Ishikawa (cell line): Measurements from ENCODE around the gene ESRRG.

Source experiments
- CEBPB ChIP-seq: IDR thresholded peaks from 2 replicates; pipeline ENCODE4 v1.6.1; 2012
- CREB1 ChIP-seq: IDR thresholded peaks from 2 replicates; pipeline ENCODE4 v1.6.1; 2012; ENCODE audit warnings: low read depth
- EGR1 ChIP-seq: IDR thresholded peaks from 2 replicates; pipeline ENCODE4 v1.6.1; 2012
- EP300 ChIP-seq: IDR thresholded peaks from 2 replicates; pipeline ENCODE4 v1.6.1; 2012; ENCODE audit warnings: borderline replicate concordance
- FOXM1 ChIP-seq: IDR thresholded peaks from 2 replicates; pipeline ENCODE4 v1.6.1; 2012; ENCODE audit warnings: low read depth, borderline replicate concordance
- NFIC ChIP-seq: IDR thresholded peaks from 2 replicates; pipeline ENCODE4 v1.6.1; 2012
- RAD21 ChIP-seq: IDR thresholded peaks from 2 replicates; pipeline ENCODE4 v1.6.1; 2012; ENCODE audit warnings: low read depth
- TAF1 ChIP-seq: IDR thresholded peaks from 2 replicates; pipeline ENCODE4 v1.6.1; 2012; ENCODE audit warnings: low read depth, mild to moderate bottlenecking
- TCF12 ChIP-seq: IDR thresholded peaks from 2 replicates; pipeline ENCODE4 v1.6.1; 2012; ENCODE audit warnings: low read depth
- TEAD4 ChIP-seq: IDR thresholded peaks from 2 replicates; pipeline ENCODE4 v1.6.1; 2012
- YY1 ChIP-seq: IDR thresholded peaks from 2 replicates; pipeline ENCODE4 v1.6.1; 2012; ENCODE audit warnings: low read depth
- ZBTB7A ChIP-seq: IDR thresholded peaks from 2 replicates; pipeline ENCODE4 v1.6.1; 2012; ENCODE audit warnings: low read depth
- TF ChIP-seq, protein P1 (sequence below): IDR thresholded peaks from 2 replicates; pipeline ENCODE4 v1.6.1; 2012; ENCODE audit warnings: low read depth, mild to moderate bottlenecking
- TF ChIP-seq, protein P2 (sequence below): IDR thresholded peaks from 2 replicates; pipeline ENCODE4 v1.6.1; 2012
- TF ChIP-seq, protein P3 (sequence below): IDR thresholded peaks from 2 replicates; pipeline ENCODE4 v1.6.1; 2012

ESRRG gene

DNA sequence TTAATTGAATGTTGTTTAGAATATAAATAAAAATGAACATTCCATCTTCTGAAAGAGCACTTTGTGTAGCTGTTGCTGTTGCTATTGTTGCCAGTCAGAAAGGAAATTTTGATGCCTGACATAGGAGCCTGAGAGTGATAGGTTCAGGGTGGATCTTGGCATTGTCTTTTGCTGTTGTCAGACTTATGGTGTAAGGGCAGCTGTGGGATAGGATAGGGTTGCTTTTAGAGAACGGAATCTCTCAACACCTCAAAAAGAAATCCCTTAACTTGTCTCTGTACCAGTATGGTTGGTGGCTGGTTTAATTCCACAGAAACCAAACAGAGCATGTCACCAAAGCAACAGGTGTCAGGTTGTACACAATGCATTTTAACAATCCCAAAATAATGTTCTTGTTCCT lies 62.7 kb downstream of the ESRRG start:
- TF ChIP-seq, protein P1, sequence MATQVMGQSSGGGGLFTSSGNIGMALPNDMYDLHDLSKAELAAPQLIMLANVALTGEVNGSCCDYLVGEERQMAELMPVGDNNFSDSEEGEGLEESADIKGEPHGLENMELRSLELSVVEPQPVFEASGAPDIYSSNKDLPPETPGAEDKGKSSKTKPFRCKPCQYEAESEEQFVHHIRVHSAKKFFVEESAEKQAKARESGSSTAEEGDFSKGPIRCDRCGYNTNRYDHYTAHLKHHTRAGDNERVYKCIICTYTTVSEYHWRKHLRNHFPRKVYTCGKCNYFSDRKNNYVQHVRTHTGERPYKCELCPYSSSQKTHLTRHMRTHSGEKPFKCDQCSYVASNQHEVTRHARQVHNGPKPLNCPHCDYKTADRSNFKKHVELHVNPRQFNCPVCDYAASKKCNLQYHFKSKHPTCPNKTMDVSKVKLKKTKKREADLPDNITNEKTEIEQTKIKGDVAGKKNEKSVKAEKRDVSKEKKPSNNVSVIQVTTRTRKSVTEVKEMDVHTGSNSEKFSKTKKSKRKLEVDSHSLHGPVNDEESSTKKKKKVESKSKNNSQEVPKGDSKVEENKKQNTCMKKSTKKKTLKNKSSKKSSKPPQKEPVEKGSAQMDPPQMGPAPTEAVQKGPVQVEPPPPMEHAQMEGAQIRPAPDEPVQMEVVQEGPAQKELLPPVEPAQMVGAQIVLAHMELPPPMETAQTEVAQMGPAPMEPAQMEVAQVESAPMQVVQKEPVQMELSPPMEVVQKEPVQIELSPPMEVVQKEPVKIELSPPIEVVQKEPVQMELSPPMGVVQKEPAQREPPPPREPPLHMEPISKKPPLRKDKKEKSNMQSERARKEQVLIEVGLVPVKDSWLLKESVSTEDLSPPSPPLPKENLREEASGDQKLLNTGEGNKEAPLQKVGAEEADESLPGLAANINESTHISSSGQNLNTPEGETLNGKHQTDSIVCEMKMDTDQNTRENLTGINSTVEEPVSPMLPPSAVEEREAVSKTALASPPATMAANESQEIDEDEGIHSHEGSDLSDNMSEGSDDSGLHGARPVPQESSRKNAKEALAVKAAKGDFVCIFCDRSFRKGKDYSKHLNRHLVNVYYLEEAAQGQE = no peak
- TF ChIP-seq TAF1 (no peak), CEBPB (no peak)
- TF ChIP-seq, protein P2, sequence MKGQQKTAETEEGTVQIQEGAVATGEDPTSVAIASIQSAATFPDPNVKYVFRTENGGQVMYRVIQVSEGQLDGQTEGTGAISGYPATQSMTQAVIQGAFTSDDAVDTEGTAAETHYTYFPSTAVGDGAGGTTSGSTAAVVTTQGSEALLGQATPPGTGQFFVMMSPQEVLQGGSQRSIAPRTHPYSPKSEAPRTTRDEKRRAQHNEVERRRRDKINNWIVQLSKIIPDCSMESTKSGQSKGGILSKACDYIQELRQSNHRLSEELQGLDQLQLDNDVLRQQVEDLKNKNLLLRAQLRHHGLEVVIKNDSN = no peak

DNA sequence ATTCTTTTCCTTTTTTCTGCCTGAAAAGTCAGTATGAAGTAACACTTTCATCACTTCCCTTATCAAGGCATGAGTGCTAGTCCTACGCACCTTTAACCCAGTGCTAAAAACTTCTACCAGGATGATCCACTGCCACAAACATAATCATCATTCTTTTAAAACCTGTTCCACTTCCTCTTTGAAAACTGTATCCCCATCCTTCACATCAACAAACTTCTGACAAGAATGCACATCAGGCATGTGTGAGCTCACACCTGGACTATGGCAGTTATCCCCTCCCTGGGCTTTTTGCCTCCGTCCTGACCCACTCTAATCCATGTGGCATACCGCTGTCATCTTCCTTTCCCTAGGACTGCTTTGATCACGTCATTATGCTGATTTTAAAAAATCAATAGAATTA lies 70.2 kb downstream of the ESRRG start:
- TF ChIP-seq TCF12 = no peak
- TF ChIP-seq, protein P1 = no peak
- no peak for TF ChIP-seq NFIC
- TF ChIP-seq EGR1 = no peak
- TF ChIP-seq TEAD4 = no peak
- TF ChIP-seq FOXM1 = no peak
- no peak for TF ChIP-seq CREB1
- TF ChIP-seq, protein P2 = no peak
- no peak for TF ChIP-seq YY1
- no peak for TF ChIP-seq RAD21
- no peak for TF ChIP-seq EP300
- TF ChIP-seq, protein P3, sequence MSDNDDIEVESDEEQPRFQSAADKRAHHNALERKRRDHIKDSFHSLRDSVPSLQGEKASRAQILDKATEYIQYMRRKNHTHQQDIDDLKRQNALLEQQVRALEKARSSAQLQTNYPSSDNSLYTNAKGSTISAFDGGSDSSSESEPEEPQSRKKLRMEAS = no peak
- TF ChIP-seq ZBTB7A = no peak
- no peak for TF ChIP-seq CEBPB
- no peak for TF ChIP-seq TAF1

DNA sequence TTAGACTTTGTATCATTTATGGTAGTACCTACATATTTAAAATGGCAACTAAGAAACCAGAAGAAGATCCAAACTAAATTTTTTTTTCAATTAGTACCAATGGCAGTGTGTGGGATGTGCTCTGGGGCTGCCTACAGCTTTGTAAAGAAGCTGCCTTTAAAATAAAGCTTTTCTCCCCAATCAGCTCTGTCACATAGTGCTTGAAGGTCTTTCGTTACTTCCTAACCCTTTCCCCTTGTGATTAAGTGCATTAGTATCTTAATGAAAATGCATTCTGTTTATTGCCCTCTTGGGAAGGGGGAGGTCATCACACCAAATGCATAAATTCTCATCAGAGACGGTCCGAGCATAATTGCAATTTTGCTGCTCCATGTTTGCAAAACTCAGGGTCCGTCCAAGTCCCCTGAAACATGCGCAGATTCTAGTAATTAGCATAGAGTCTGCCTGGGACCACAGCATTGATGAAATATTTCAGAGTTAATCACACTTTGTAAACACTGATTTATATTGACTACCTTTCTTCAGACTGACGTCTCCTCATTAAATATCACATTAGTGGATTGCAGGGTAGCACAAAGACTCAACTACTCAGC lies 71.3 kb downstream of the ESRRG start:
- TF ChIP-seq RAD21 = no peak
- TF ChIP-seq, protein P1 = no peak
- no peak for TF ChIP-seq CREB1
- no peak for TF ChIP-seq YY1
- TF ChIP-seq, protein P2 = no peak
- no peak for TF ChIP-seq ZBTB7A
- no peak for TF ChIP-seq EGR1
- TF ChIP-seq, protein P3 = no peak
- no peak for TF ChIP-seq NFIC
- TF ChIP-seq TAF1 = no peak
- TF ChIP-seq CEBPB = no peak
- TF ChIP-seq EP300 = no peak
- TF ChIP-seq FOXM1 = no peak
- TF ChIP-seq TEAD4 = no peak
- no peak for TF ChIP-seq TCF12

DNA sequence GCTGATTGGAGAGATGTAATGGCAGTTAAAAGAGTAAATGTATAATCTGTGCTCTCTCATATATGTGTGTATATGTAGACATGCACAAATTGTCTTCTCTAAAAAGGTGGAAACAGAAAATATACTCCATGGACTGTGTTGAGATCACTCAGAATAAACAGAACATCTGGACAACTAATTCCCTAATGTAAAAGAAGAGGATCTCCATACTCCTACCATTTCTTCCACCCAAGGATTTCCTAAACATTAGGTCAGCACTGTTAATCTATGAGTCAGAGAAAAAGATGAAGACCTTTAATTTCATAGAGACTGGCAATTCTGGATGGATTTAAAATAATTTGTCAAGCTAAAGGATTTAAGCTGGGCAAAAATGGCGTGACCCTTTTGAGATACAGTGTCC lies 80.1 kb downstream of the ESRRG start:
- TF ChIP-seq EP300 (no peak), CREB1 (no peak), EGR1 (no peak), YY1 (no peak), RAD21 (no peak)
- TF ChIP-seq, protein P3 = no peak
